LNCaP clone FGC (cell line): ENCODE data around the gene ST6GALNAC3.

Experiments
- DNase-seq: peaks from one replicate; pipeline ENCODE4 v3.0.0-alpha.2; 2011; ENCODE audit warnings: low read depth
- H3K4me3 ChIP-seq: 2 replicates; pipeline ENCODE4 v1.5.1; 2011; ENCODE audit warnings: mild to moderate bottlenecking, low read depth, low read length, control low read depth
- TF ChIP-seq, protein P1 (sequence below): IDR thresholded peaks from 2 replicates; pipeline ENCODE4 v1.5.1; 2012; ENCODE audit warnings: mild to moderate bottlenecking; ENCODE audit not compliant: control insufficient read depth, insufficient read depth; ENCODE audit errors: extremely low read depth

ST6GALNAC3 gene

DNA sequence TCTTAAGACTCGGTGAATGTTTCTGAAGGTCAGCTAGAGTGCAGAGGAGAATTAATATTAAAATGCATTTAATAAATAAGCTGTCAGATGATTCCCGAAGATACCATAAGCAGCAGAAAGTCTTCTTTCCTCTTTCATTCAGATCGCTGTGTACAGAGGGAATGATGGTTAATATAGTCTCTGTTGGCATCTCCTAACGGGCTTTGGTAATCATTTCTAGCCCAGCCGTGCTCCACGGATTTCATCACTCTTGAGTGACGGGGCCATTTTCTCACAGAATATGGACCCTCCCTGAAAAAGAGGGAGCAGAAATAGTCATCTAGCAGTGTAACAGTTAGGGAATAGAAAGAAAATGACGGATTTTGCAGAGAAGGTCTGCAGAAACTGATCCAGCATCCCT, 103.1 kb downstream of the ST6GALNAC3 start:
- TF ChIP-seq, protein P1, sequence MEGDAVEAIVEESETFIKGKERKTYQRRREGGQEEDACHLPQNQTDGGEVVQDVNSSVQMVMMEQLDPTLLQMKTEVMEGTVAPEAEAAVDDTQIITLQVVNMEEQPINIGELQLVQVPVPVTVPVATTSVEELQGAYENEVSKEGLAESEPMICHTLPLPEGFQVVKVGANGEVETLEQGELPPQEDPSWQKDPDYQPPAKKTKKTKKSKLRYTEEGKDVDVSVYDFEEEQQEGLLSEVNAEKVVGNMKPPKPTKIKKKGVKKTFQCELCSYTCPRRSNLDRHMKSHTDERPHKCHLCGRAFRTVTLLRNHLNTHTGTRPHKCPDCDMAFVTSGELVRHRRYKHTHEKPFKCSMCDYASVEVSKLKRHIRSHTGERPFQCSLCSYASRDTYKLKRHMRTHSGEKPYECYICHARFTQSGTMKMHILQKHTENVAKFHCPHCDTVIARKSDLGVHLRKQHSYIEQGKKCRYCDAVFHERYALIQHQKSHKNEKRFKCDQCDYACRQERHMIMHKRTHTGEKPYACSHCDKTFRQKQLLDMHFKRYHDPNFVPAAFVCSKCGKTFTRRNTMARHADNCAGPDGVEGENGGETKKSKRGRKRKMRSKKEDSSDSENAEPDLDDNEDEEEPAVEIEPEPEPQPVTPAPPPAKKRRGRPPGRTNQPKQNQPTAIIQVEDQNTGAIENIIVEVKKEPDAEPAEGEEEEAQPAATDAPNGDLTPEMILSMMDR: no peak

GRCh38 chr1:76179219-76179698, 104.7 kb downstream of the ST6GALNAC3 start:
- DNase-seq: no peak
- TF ChIP-seq, protein P1: no peak
- H3K4me3 ChIP-seq: no peak overlapping the region

More for the DNA sequence above, 103.1 kb downstream of the ST6GALNAC3 start:
- no peak overlapping the region for H3K4me3 ChIP-seq
- no peak for DNase-seq

DNA sequence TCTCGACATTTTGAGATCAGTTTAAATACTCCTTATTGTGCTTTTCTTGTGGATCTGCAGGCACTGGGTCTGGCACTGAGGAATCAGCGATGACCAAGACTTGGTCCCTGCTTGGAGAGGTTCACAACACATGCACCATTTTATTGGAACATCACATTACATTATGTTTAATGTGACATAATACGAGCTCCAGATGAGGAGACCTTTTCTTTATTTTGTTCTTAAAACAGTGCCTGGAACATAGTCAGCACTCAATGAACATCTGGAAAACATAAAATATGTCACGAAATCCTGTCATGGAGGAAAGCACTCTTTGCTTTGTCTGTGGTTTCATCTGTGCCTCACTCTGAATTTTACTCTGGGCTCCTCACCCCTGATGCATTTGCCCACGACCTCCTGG, 110.7 kb downstream of the ST6GALNAC3 start:
- TF ChIP-seq, protein P1: no peak
- no peak for DNase-seq
- no peak overlapping the region for H3K4me3 ChIP-seq

DNA sequence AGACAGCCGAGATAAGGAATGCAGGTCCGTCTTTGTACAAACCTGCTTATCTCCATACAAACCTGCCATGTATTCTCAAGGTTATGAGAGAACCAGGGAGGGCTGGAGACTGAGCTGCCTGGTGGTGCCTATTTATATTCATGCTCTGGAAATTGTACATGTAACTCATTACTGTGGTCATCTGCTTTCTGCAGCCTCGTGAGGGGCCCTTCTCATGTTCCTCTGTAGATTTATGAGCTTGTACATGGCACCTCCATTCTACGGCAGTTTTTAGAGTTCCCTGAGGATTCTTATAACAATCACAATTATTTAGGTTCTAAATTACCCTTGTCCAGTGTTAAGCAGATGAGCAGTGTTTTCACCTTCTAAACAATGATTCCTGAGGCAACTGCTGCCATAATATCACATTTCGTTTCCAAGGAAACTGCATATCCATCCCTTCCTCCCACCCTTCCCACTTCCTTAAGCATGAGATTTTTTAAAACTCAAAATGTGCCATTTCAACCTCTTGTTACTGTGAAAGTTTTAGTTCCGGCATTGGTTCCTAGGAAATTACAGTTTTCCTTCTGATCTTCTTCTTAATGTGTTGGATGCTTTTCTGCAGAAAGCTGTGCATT, 112.1 kb downstream of the ST6GALNAC3 start:
- DNase-seq: no peak
- TF ChIP-seq, protein P1: no peak
- H3K4me3 ChIP-seq: no peak overlapping the region

DNA sequence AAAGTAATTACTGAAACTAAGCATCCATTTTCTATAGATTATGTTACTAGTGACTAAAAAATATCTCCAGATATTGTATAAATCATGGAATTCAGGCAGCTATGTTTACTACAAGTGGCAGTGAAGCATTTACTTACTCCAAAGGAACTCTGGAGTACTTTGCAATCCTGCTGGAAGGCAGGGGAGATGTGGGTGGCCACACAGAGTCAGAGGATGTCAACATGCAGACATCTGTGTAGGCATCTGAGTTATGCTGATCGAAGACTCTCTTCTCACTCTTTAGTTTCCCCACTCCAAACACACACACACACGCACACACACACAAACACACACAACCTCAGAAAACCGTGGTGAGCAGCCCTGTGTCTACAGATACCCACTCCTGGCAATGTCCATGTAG, 112.9 kb downstream of the ST6GALNAC3 start:
- no peak overlapping the region for H3K4me3 ChIP-seq
- TF ChIP-seq, protein P1: no peak
- no peak for DNase-seq

DNA sequence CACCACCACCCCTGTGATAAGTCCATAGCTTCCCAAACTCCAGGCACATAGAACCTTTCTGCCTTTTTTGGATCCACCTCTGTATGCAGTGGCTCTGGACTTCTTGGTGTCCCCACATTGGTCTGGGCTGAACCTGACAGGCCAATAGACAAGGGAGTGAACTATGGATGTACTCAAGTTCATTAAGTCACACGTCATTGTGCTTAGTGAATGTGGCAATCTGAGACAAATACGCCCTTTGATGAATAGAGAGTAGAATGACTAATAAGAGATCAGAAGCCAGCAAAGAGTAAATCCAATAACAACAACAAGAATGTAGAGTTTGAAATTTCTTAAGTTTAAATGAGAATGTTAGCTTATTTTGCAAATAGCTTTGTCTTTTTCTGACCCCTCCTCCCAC, 114.8 kb downstream of the ST6GALNAC3 start:
- TF ChIP-seq, protein P1: no peak
- DNase-seq: no peak
- H3K4me3 ChIP-seq: no peak overlapping the region
